Renal cortex interstitium (tissue), 11 donors: ENCODE measurements around the gene RPS15. TPM values are rescaled to one million over a fixed set of nuclear protein-coding genes. Genes with fewer than 3 reads are reported as not detected.

Source experiments
- DNase-seq, 11 donors: peaks; one replicate each; pipeline ENCODE4 v3.0.0-alpha.2; 2013; ENCODE audit warnings: low read depth in 9 of 11, low spot score in 4 of 11; ENCODE audit errors: extremely low read depth in 1 of 11
- polyA plus RNA-seq, 3 donors: library from polyadenylated mRNA; unstranded; fragments of 120-200 nt; gene quantifications; one replicate each; pipeline ENCODE4 v1.2.1, GENCODE V29; 2013; ENCODE audit not compliant: insufficient read length in 3 of 3

Gene RPS15
- polyA plus RNA-seq, 3 donors = 587 to 892 (median 766) TPM

- DNase-seq = no peak
These were observed 13.8 kb upstream of the RPS15 start for GRCh38 chr19:1424192-1424955.

- DNase-seq = no peak
These were observed 12.9 kb upstream of the RPS15 start for GRCh38 chr19:1425102-1425837.

- DNase-seq = no peak
These were observed 12.3 kb upstream of the RPS15 start for GRCh38 chr19:1425902-1426301.

- DNase-seq = no peak
These were observed 11.5 kb upstream of the RPS15 start for GRCh38 chr19:1426736-1427135.

- DNase-seq = no peak
These were observed 10.8 kb upstream of the RPS15 start for GRCh38 chr19:1427221-1427920.

GRCh38 chr19:1428738-1429391 lies 9.3 kb upstream of the RPS15 start:
- DNase-seq = no peak

GRCh38 chr19:1429750-1430149 lies 8.4 kb upstream of the RPS15 start:
- DNase-seq = no peak

- DNase-seq = no peak
These were observed 8.0 kb upstream of the RPS15 start for GRCh38 chr19:1430246-1430645.

GRCh38 chr19:1431759-1432506 lies 6.3 kb upstream of the RPS15 start:
- DNase-seq = no peak

- DNase-seq = no peak
These were observed 5.7 kb upstream of the RPS15 start for GRCh38 chr19:1432507-1432887.

- no peak for DNase-seq
These were observed 4.8 kb upstream of the RPS15 start for GRCh38 chr19:1433119-1434039.

- DNase-seq = no peak
These were observed 4.2 kb upstream of the RPS15 start for GRCh38 chr19:1434040-1434366.

- DNase-seq = no peak
These were observed 3.6 kb upstream of the RPS15 start for GRCh38 chr19:1434577-1435060.

GRCh38 chr19:1435378-1435989 lies 2.7 kb upstream of the RPS15 start:
- no peak for DNase-seq

- no peak for DNase-seq
These were observed 587 bp upstream of the RPS15 start for GRCh38 chr19:1437609-1438008.

- DNase-seq = no peak
These were observed 748 bp downstream of the RPS15 start for GRCh38 chr19:1438933-1439354.
